ENCODE results near the gene ATP5MG. TPM values are rescaled to one million over a fixed set of nuclear protein-coding genes. Genes with fewer than 3 reads are reported as not detected.
A peak's percentile ranks its signal among the peaks of the same experiment; 100 is the strongest.

The ATP5MG gene
- total RNA-seq, 1 donor from 2014 or later, result 762 TPM

DNA sequence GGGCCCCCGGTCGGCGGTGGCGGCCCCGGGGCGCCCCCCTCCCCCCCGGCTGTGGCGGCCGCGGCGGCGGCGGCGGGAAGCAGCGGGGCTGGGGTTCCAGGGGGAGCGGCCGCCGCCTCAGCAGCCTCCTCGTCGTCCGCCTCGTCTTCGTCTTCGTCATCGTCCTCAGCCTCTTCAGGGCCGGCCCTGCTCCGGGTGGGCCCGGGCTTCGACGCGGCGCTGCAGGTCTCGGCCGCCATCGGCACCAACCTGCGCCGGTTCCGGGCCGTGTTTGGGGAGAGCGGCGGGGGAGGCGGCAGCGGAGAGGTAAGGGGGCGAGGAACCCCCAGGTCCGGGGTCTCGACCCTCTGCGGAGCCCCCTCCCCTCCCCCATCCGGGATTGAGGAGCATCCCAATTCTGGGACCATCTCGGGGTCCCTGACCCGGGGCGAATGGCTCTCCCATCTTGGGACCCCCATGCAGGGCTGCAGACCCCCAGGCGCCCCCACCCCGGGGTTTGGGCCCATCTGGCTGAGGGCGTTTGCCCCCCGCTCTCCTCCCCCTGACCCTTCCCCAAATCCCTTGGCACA is 35.3 kb downstream of the ATP5MG start:
- DNase-seq (ENCODE audit: missing footprints) (peak; percentile 67), ATAC-seq (no peak)
- intact Hi-C loops (cut with DNase I), result loop anchor here (1.0 kb wide), 1 partner anchor 35 kb away; the partner anchor contains the start of gene ATP5MG

DNA sequence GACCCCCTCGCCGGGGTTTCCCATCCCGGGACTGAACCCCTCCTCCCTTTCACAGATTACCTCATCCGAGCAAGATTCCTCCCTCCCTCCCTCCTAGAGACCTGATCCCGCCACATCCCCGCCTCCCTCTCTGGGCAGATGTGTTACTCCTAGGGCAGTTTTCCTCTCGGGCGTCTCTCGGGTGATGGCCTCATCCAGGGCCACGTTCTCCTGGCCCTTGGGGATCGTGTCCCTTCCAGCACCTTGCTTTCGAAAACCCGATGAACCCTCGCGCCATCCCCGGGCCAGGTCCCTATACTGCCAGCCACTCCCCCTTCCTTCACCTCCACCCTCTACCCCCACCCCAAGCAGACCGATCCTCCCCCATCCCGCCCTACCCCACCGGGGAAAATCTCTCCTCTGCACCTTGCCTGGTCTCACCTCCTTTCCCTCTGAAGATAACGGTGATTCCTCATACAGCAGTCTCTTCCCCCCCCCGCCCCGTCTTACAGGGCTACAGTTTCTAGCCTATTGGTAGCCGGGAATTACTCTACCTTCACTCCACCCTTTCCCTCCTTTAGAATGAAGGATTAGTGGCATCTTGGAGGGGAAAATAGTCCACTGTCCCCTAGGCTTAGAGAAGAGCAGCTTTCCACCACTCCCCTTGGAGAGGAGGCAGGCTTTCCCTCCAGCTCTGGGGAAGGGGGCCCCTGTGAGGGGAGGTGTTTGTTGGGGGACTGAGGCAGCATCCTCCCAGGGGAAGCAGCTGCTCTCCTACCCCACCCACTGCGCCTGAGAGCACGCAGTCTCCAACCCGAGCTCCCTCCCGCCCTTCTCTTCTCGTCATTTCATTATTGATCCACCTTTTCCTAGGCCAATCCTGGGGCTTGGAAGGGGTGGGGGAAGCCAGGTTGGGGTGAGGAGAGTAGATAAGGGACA is 36.1 kb downstream of the ATP5MG start:
- DNase-seq (ENCODE audit: missing footprints), result no peak
- intact Hi-C loops (cut with DNase I), result no loop called here
- ATAC-seq, result no peak

- ATAC-seq (no peak), DNase-seq (ENCODE audit: missing footprints) (no peak)
- intact Hi-C loops (cut with DNase I), result no loop called here
Measured at GRCh38 chr11:118438314-118438931, 37.0 kb downstream of the ATP5MG start.

DNA sequence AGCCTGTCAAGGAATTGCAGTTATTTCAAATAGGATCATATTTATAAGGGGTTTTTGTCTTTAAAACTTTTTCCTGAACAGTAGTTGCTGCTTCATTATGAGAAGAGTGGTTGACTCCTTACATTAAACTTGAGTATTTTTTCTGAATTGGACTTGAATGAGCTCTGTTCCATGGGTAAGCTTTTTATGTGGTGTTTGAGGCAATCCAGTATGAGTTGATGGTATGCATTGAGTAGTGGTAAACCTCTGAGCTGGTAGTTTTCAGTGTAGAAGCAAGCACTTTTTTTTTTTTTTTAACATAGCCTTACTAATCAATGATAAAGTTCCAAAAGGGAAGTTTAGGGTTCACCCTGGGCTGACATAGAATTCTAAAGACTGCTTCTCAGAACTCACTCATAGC is 38.2 kb downstream of the ATP5MG start:
- no peak for ATAC-seq
- DNase-seq (ENCODE audit: missing footprints), result no peak
- intact Hi-C loops (cut with DNase I), result no loop called here

- DNase-seq (ENCODE audit: missing footprints) (no peak), ATAC-seq (no peak)
- intact Hi-C loops (cut with DNase I), result no loop called here
Measured at GRCh38 chr11:118441770-118442275, 40.4 kb downstream of the ATP5MG start.

DNA sequence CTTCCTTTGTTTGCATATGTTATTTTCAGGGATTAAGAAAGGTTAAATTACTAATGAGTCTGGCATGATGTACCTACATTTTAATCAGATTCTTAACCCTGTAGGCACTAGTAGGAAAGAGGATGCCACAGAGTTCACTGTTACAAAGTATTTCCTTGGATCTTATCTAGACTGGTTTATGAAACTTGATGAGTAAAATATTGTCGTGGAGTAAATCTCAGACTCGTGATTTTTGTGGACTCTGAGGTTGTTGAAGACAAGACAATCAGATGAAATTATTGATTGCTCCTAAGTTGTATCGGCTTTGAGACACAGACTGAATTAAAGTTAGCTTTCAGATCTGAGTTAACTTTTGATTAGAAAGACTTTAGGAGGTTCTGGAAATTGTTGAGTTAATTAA is 40.9 kb downstream of the ATP5MG start:
- ATAC-seq (no peak), DNase-seq (ENCODE audit: missing footprints) (no peak)
- intact Hi-C loops (cut with DNase I), result no loop called here

DNA sequence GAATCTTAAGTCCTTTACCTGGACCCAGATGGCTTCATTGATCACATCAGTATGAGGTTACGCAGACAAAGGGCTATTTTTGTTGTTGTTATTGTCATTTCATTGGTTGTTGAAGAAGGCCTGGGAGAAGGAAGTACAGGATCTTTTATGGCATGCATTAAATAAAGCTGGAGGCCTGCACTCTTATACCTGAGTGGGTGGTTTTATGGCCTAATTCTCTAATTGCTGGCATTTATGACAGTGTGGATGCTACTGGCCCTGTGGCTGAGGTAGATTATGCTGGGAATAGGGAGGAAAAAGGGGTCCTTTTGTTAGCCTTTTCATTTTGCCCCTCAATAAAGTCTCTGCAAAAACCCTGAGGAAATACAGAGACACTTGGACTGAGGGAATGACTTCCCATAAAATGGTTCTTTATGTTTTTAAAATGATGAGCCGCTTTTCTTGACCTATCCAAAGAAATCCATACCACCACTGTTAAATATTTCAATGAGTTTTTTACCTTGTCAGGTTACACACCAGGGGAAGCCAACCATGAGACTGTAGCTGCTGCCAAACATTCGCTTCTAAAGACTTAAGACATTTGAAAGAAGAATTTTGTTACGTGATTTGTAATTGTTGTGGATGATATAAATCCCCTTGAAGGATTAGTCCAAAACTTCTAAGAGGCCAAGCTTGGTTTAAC is 41.6 kb downstream of the ATP5MG start:
- no peak for ATAC-seq
- no peak for DNase-seq (ENCODE audit: missing footprints)
- intact Hi-C loops (cut with DNase I), result no loop called here

GRCh38 chr11:118443590-118444218 is 42.3 kb downstream of the ATP5MG start:
- ATAC-seq, result no peak
- intact Hi-C loops (cut with DNase I), result no loop called here

GRCh38 chr11:118447423-118447822 is 46.0 kb downstream of the ATP5MG start:
- no peak for DNase-seq (ENCODE audit: missing footprints)

More at GRCh38 chr11:118443590-118444218, 42.3 kb downstream of the ATP5MG start:
- no peak for DNase-seq (ENCODE audit: missing footprints)

DNA sequence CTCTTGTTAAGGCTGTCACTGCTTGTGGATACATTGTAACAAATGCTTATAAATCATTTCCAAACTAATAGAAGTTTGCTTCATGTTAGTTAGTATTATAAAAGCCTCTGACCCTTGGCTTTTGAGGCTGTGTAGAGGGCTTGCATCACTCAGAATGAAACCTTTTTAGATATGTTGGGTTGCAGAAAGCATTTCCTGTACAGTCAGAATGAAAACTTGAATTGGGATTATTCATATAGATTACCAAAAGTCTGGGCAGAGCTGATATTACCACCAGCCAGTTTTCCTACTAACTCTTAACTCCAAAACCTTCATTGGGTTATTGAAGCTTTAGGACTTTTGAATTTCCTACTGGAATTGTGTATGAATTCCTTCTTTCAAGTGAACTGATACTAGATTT is 46.9 kb downstream of the ATP5MG start:
- DNase-seq (ENCODE audit: missing footprints), result no peak
- no peak for ATAC-seq
- intact Hi-C loops (cut with DNase I), result no loop called here

More at GRCh38 chr11:118447423-118447822, 46.0 kb downstream of the ATP5MG start:
- ATAC-seq, result no peak
- intact Hi-C loops (cut with DNase I), result no loop called here

DNA sequence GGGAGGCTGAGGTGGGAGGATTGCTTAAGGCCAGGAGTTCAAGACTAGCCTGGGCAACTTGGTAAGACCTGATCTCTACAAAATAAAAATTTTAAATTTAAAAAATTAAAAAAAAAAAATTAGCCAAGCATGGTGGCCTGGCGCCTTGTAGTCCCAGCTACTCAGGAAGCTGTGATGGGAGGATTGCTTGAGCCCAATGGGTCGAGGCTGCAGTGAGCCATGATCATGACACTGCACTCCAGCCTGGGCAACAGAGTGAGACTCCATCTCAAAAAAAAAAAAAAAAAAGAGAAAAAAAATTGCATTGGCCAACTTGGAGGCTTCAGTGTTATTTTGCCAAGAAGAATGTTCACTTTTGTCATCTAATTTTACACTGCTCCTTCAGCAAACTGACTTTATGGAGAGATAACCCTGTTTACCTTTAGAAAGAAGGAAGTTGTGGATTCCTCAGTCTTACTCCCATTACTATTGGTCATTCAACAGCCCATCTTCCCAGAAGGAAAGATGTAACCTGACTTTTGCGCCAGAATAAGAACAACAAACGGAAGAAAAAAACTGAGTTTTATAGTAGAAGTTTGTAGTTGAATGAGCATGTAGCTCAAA is 48.0 kb downstream of the ATP5MG start:
- intact Hi-C loops (cut with DNase I), result no loop called here

DNA sequence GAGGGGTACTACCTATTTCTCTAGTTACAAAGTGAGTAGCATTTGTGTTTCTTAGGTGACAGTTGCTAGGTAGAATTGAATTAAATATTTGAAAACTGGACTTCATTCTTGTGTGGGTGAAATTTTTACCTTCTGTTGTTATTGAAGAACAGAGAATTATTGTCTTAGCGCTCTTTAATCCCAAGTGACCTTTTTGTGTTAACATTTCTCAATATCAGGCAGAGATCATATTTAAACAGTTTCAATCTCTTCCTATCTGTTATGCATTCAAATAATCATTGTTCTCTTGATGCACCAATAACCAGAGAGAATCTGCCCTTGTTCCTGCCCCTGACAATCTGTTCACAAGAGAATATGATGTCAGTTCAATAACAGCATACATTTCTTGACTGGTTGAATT is 49.0 kb downstream of the ATP5MG start:
- intact Hi-C loops (cut with DNase I), result no loop called here
- DNase-seq (ENCODE audit: missing footprints), result no peak
- no peak for ATAC-seq

More for the DNA sequence above, 48.0 kb downstream of the ATP5MG start:
- ATAC-seq (no peak), DNase-seq (ENCODE audit: missing footprints) (no peak)

Other genes starting within 250 kb of the ATP5MG start
- gene SCN4B, start 248.8 kb upstream of the ATP5MG start, total RNA-seq, result 12.6 TPM
- gene SCN2B, start 225.0 kb upstream of the ATP5MG start, total RNA-seq, result 18.3 TPM
- gene JAML, start 176.6 kb upstream of the ATP5MG start, total RNA-seq, result 3.3 TPM
- gene MPZL3, start 149.2 kb upstream of the ATP5MG start, total RNA-seq, result 2.2 TPM
- 11.4 TPM for gene MPZL2, start 137.3 kb upstream of the ATP5MG start, total RNA-seq
- gene CD3E, start 96.9 kb upstream of the ATP5MG start, total RNA-seq, result 0.70 TPM
- gene CD3D, start 58.9 kb upstream of the ATP5MG start, total RNA-seq, result not detected
- gene CD3G, start 57.3 kb upstream of the ATP5MG start, total RNA-seq, result 0.78 TPM
- gene UBE4A, start 42.0 kb upstream of the ATP5MG start, total RNA-seq, result 32.0 TPM
- 24.3 TPM for gene KMT2A, start 34.9 kb downstream of the ATP5MG start, total RNA-seq
- 0.92 TPM for gene TTC36, start 125.9 kb downstream of the ATP5MG start, total RNA-seq
- 10.8 TPM for gene TMEM25, start 129.6 kb downstream of the ATP5MG start, total RNA-seq
- gene IFT46, start 164.3 kb downstream of the ATP5MG start, total RNA-seq, result 24.9 TPM
- 93.4 TPM for gene ARCN1, start 170.8 kb downstream of the ATP5MG start, total RNA-seq
- 115 TPM for gene PHLDB1, start 206.0 kb downstream of the ATP5MG start, total RNA-seq